Fibroblast of lung (primary cell): Measurements from ENCODE around the gene NGDN.

ENCODE experiments used
- CTCF ChIP-seq, 2 donors: IDR thresholded peaks in 1 of 2; conservative IDR thresholded peaks in 1 of 2; 1 replicate in 1 of 2; 2 replicates in 1 of 2; pipeline ENCODE4 v1.5.1; 2011 to 2012; ENCODE audit warnings: low read length in 2 of 2, control low read depth in 1 of 2, inconsistent platforms in 1 of 2, low read depth in 1 of 2, mild to moderate bottlenecking in 1 of 2
- EZH2 ChIP-seq: IDR thresholded peaks from 2 replicates; pipeline ENCODE4 v1.5.1; 2012; ENCODE audit warnings: low read length, control low read depth, mild to moderate bottlenecking; ENCODE audit errors: missing control alignments

GRCh38 chr14:23465261-23465660 is 4.2 kb upstream of the NGDN start:
- TF ChIP-seq EZH2: no peak
- TF ChIP-seq CTCF (conservative IDR thresholded peaks at IDR 0.05 in 1 of 2, IDR thresholded peaks at IDR 0.05 in 1 of 2; ENCODE audit: low read depth in 1 of 2, low read length in 2 of 2): no peak
